Smooth muscle cell (in vitro differentiated cells): ENCODE results near the gene TUBB6. TPM values are rescaled to one million over a fixed set of nuclear protein-coding genes. Genes with fewer than 3 reads are reported as not detected.

ENCODE experiments used
- DNase-seq: peaks from one replicate; lab custom pipeline; 2025; ENCODE audit not compliant: unreplicated experiment; lab: John Stamatoyannopoulos, UW
- H2AFZ ChIP-seq: fragments of 200-600 bp; sonication (generic); 2 replicates; pipeline ENCODE4 v1.6.0; 2016; ENCODE audit warnings: antibody characterized with exemption, low read depth, mild to moderate bottlenecking
- H3F3A ChIP-seq: fragments of 200-600 bp; sonication (generic); 2 replicates; pipeline ENCODE4 v1.6.0; 2017; ENCODE audit warnings: antibody characterized with exemption, low read depth
- H3K27ac ChIP-seq: fragments of 200-600 bp; sonication (generic); 2 replicates; pipeline ENCODE4 v1.5.1; 2016; ENCODE audit warnings: low read depth, mild to moderate bottlenecking
- H3K27me3 ChIP-seq: fragments of 200-600 bp; sonication (generic); 2 replicates; pipeline ENCODE4 v1.6.1; 2016; ENCODE audit warnings: low read depth, mild to moderate bottlenecking
- H3K36me3 ChIP-seq: fragments of 200-600 bp; sonication (generic); 2 replicates; pipeline ENCODE4 v1.5.1; 2016; ENCODE audit warnings: low read depth
- H3K4me1 ChIP-seq: fragments of 200-600 bp; sonication (generic); 2 replicates; pipeline ENCODE4 v1.5.1; 2016; ENCODE audit warnings: low read depth
- H3K4me2 ChIP-seq: fragments of 200-600 bp; sonication (generic); 2 replicates; pipeline ENCODE4 v1.6.0; 2016; ENCODE audit warnings: mild to moderate bottlenecking
- H3K4me3 ChIP-seq: fragments of 200-600 bp; sonication (generic); 2 replicates; pipeline ENCODE4 v1.5.1; 2016; ENCODE audit warnings: mild to moderate bottlenecking
- H3K79me2 ChIP-seq: fragments of 200-600 bp; sonication (generic); 2 replicates; pipeline ENCODE4 v1.6.0; 2016; ENCODE audit warnings: low read depth, mild to moderate bottlenecking
- H3K9ac ChIP-seq: fragments of 200-600 bp; sonication (generic); 2 replicates; pipeline ENCODE4 v1.6.0; 2016; ENCODE audit warnings: low read depth
- H3K9me3 ChIP-seq: fragments of 200-600 bp; sonication (generic); replicated peaks from 2 replicates; pipeline ENCODE4 v1.5.1; 2016; ENCODE audit warnings: low read depth
- H4K20me1 ChIP-seq: fragments of 200-600 bp; sonication (generic); 2 replicates; pipeline ENCODE4 v1.6.0; 2016; ENCODE audit warnings: low read depth
- CTCF ChIP-seq: fragments of 200-600 bp; sonication (generic); IDR thresholded peaks from 2 replicates; pipeline ENCODE4 v1.5.1; 2017; ENCODE audit warnings: borderline replicate concordance, mild to moderate bottlenecking, antibody characterized with exemption; ENCODE audit not compliant: insufficient read depth, poor library complexity, severe bottlenecking
- WGBS: methylation state at CpG from one replicate; pipeline ENCODE4 v1.1.7; 2016; ENCODE audit warnings: low lambda C conversion rate; 5-methylcytosine and 5-hydroxymethylcytosine counted together
- polyA plus RNA-seq: library from polyadenylated mRNA; unstranded; fragments of >200 nt; fragmentation: Nextera tagmentation; extraction: Ambion mirVana; gene quantifications from 2 replicates; pipeline ENCODE4 v1.2.1, GENCODE V29; 2016
- total RNA-seq: library from RNA; depleted of rRNA; stranded (reverse); fragments of >200 nt; gene quantifications from 2 replicates; pipeline ENCODE4 v1.2.3, GENCODE V29; 2014

TUBB6 gene
- total and polyA plus RNA-seq, 2 experiments from 2014 or later, result 359 to 460 TPM

- Histone ChIP-seq H3K9me3 (no peaks in the 10 kb centered on the region), H3K79me2 (no peaks in the 10 kb centered on the region), H3K4me2 (peak overlapping the region; percentile 87), H3F3A (peaks cover 13% of the 10 kb centered on the region), H3K27me3 (no peaks in the 10 kb centered on the region), H2AFZ (peak overlapping the region; percentile 39), H3K4me3 (peak overlapping the region; percentile 55), H3K36me3 (no peaks in the 10 kb centered on the region), H3K27ac (peak overlapping the region; percentile 80), H3K9ac (peak overlapping the region; percentile 77), H4K20me1 (no peaks in the 10 kb centered on the region), H3K4me1 (peaks cover 10% of the 10 kb centered on the region)
- TF ChIP-seq CTCF, result no peak
- no peak for DNase-seq
- WGBS, result 2% methylated on average over 41 of the region's 41 CpGs
Measured at GRCh38 chr18:12287684-12288402, 20.2 kb upstream of the TUBB6 start.

DNA sequence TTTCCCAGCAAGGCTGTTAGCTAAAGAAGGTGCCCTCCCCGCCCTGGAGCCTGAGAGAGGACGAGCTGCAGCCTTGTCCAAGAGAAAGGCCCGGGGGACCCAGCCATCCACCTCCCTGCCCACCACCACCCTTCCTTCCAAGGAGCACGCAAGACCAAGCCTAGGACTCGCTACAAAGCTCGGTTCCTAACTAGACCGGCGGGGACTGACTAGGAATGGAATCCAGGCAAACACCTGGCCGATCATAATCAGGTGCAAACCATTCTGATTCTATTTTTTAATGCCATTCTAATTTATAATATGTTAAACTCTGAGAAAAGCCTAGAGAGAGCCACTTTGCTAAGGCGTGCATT is 19.7 kb upstream of the TUBB6 start:
- DNase-seq, result no peak
- Histone ChIP-seq H3F3A (peaks cover 13% of the 10 kb centered on the region), H3K4me3 (peak overlapping the region; percentile 55), H3K79me2 (no peaks in the 10 kb centered on the region), H3K27ac (peak overlapping the region; percentile 80), H4K20me1 (no peaks in the 10 kb centered on the region), H2AFZ (no peak overlapping the region), H3K36me3 (no peaks in the 10 kb centered on the region), H3K9me3 (no peaks in the 10 kb centered on the region), H3K27me3 (no peaks in the 10 kb centered on the region), H3K4me1 (peaks cover 10% of the 10 kb centered on the region), H3K4me2 (peak overlapping the region; percentile 87), H3K9ac (peak overlapping the region; percentile 51)
- 6% methylated on average over 10 of the region's 10 CpGs for WGBS
- TF ChIP-seq CTCF, result no peak

DNA sequence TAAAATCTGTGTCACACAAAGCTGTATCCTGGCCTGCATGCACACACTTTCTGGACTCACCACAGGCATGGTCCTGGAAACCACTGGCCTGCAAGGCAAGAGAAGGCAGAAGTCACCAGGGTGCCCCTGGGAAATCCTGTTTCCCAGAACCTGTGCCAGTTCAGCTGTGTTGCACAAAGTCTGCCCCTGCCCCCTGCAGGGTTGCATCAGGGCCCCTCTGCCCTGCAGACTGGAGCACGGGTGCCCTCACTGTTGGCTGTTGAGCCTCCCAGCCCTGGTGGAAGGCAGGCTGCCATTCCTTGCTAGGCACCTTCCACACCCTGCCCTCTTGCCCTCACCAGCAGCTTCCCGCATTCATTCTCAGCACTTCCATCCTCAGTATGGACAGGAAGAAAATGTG is 18.0 kb upstream of the TUBB6 start:
- DNase-seq, result no peak
- H3K4me2 ChIP-seq, result no peak overlapping the region
- no peak for TF ChIP-seq CTCF
- no peaks in the 10 kb centered on the region for H3K9me3 ChIP-seq
- H3K79me2 ChIP-seq, result no peaks in the 10 kb centered on the region
- H3K27ac ChIP-seq, result no peak overlapping the region
- H3K27me3 ChIP-seq, result no peaks in the 10 kb centered on the region
- no peak overlapping the region for H3K4me3 ChIP-seq
- WGBS, result 88% methylated on average over 2 of the region's 2 CpGs
- no peaks in the 10 kb centered on the region for H4K20me1 ChIP-seq
- no peak overlapping the region for H2AFZ ChIP-seq
- no peak overlapping the region for H3K9ac ChIP-seq
- H3K4me1 ChIP-seq, result peaks cover 10% of the 10 kb centered on the region
- peaks cover 13% of the 10 kb centered on the region for H3F3A ChIP-seq
- H3K36me3 ChIP-seq, result no peaks in the 10 kb centered on the region

DNA sequence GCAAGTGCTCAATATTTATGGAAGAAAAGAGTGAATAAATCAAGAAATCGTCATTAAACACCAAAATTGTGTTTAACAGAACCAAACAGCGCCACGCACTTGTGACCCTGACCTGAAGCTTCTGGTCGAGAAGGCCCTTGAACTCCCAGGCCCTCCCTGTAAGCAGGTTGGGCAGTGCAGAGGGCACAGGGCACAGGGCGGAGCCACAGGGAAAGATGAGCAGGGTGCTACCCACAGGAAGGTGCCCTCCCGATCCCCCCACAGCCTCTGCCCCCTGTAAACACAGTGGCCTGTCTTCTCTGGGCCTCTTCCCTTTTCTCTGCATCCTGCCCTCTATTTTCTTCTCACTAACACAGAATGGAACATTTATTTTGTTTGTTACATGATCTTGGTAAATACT is 16.9 kb upstream of the TUBB6 start:
- no peaks in the 10 kb centered on the region for H3K36me3 ChIP-seq
- H3K9ac ChIP-seq, result no peak overlapping the region
- WGBS, result 96% methylated on average over 6 of the region's 6 CpGs
- H3F3A ChIP-seq, result peaks cover 12% of the 10 kb centered on the region
- no peak for DNase-seq
- H4K20me1 ChIP-seq, result no peaks in the 10 kb centered on the region
- H3K4me3 ChIP-seq, result no peak overlapping the region
- H3K9me3 ChIP-seq, result no peaks in the 10 kb centered on the region
- no peak overlapping the region for H3K4me2 ChIP-seq
- H3K79me2 ChIP-seq, result no peaks in the 10 kb centered on the region
- no peak for TF ChIP-seq CTCF
- no peak overlapping the region for H3K27ac ChIP-seq
- peaks cover 10% of the 10 kb centered on the region for H3K4me1 ChIP-seq
- H2AFZ ChIP-seq, result no peak overlapping the region
- no peaks in the 10 kb centered on the region for H3K27me3 ChIP-seq
